SK-N-SH (cell line): ENCODE measurements around the gene RAD52. TPM values are rescaled to one million over a fixed set of nuclear protein-coding genes. Genes with fewer than 3 reads are reported as not detected.
"Not testable (repeated sequence)": the region's sequence is repeated elsewhere in the genome, so short reads cannot be mapped to it uniquely, and the experiment has no call there.

Experiments used
- CTCF ChIA-PET: fragments of 300-600, 350-600 bp; formaldehyde crosslinking; extraction: SDS; loops from one replicate; lab custom pipeline; 2021; lab: Yijun Ruan, JAX
- POLR2A ChIA-PET: fragments of 350-600 bp; sonication (Branson Sonifier 250); formaldehyde crosslinking; extraction: SDS; loops from one replicate; lab custom pipeline; 2020; ENCODE audit warnings: antibody characterized with exemption, inconsistent platforms; lab: Yijun Ruan, JAX
- DNase-seq: peaks from one replicate; pipeline ENCODE4 v3.0.0; 2012
- H2AFZ ChIP-seq: fragments of 200-600 bp; sonication (generic); 2 replicates; pipeline ENCODE4 v1.8.1; 2016; ENCODE audit warnings: antibody characterized with exemption, mild to moderate bottlenecking, low read depth
- H3F3A ChIP-seq: fragments of 200-600 bp; sonication (generic); replicated peaks from 2 replicates; pipeline ENCODE3; 2016; ENCODE audit warnings: antibody characterized with exemption, mild to moderate bottlenecking; ENCODE audit not compliant: insufficient read depth
- H3K27ac ChIP-seq, 2 experiments: fragments of 200-500 bp in 1 of 2; fragments of 200-600 bp in 1 of 2; sonication (Bioruptor generic) in 1 of 2; sonication (generic), shearing (Covaris generic) in 1 of 2; 2 replicates each; pipeline versions ENCODE4 v1.5.1 to v1.6.1; 2014 to 2016; ENCODE audit warnings: low read depth in 2 of 2, inconsistent platforms in 1 of 2, low read length in 1 of 2, mild to moderate bottlenecking in 1 of 2, mixed read lengths in 1 of 2
- H3K27me3 ChIP-seq: fragments of 200-600 bp; sonication (generic), shearing (Covaris generic); 2 replicates; pipeline ENCODE4 v1.6.1; 2016; ENCODE audit warnings: mixed run types; ENCODE audit not compliant: insufficient read depth
- H3K36me3 ChIP-seq, 2 experiments: fragments of 200-500 bp in 1 of 2; fragments of 200-600 bp in 1 of 2; sonication (Bioruptor generic) in 1 of 2; sonication (generic) in 1 of 2; replicated peaks in 1 of 2; 2 replicates each; pipeline versions ENCODE3 to v1.5.1; 2014 to 2016; ENCODE audit warnings: low read length in 1 of 2, mild to moderate bottlenecking in 1 of 2; ENCODE audit not compliant: insufficient read depth in 2 of 2, control insufficient read depth in 1 of 2
- H3K4me1 ChIP-seq, 2 experiments: fragments of 200-500 bp in 1 of 2; fragments of 200-600 bp in 1 of 2; sonication (Bioruptor generic) in 1 of 2; sonication (generic), shearing (Covaris generic) in 1 of 2; 2 replicates each; pipeline versions ENCODE4 v1.5.1 to v1.6.1; 2014 to 2016; ENCODE audit warnings: low read depth in 1 of 2, low read length in 1 of 2, mixed run types in 1 of 2; ENCODE audit not compliant: insufficient read depth in 2 of 2, control insufficient read depth in 1 of 2
- H3K4me2 ChIP-seq: fragments of 200-600 bp; sonication (generic), shearing (Covaris generic); 2 replicates; pipeline ENCODE4 v1.6.1; 2017; ENCODE audit warnings: mixed run types
- H3K4me3 ChIP-seq, 2 experiments: fragments of 200-500 bp in 1 of 2; fragments of 200-600 bp in 1 of 2; sonication (Bioruptor generic) in 1 of 2; sonication (generic), shearing (Covaris generic) in 1 of 2; 2 replicates each; pipeline versions ENCODE4 v1.5.1 to v1.8.1; 2014 to 2016; ENCODE audit warnings: low read depth in 2 of 2, inconsistent platforms in 1 of 2, low read length in 1 of 2, mild to moderate bottlenecking in 1 of 2, mixed read lengths in 1 of 2, moderate library complexity in 1 of 2
- H3K79me2 ChIP-seq: fragments of 200-600 bp; sonication (generic); 2 replicates; pipeline ENCODE4 v1.8.1; 2017; ENCODE audit warnings: mild to moderate bottlenecking; ENCODE audit not compliant: insufficient read depth
- H3K9ac ChIP-seq: fragments of 200-600 bp; sonication (generic); 2 replicates; pipeline ENCODE4 v1.6.1; 2017; ENCODE audit warnings: mixed run types
- H3K9me2 ChIP-seq: fragments of 200-600 bp; sonication (generic); 2 replicates; pipeline ENCODE4 v1.6.1; 2017; ENCODE audit warnings: mixed run types
- H3K9me3 ChIP-seq: fragments of 200-600 bp; sonication (generic); 2 replicates; pipeline ENCODE4 v1.6.1; 2017; ENCODE audit warnings: mixed run types, mild to moderate bottlenecking, moderate library complexity
- H4K20me1 ChIP-seq: fragments of 200-600 bp; sonication (generic); 2 replicates; pipeline ENCODE4 v1.6.1; 2017; ENCODE audit warnings: mild to moderate bottlenecking, mixed run types; ENCODE audit not compliant: insufficient read depth
- ELF1 ChIP-seq: IDR thresholded peaks from 2 replicates; pipeline ENCODE4 v1.4.0; 2012
- EP300 ChIP-seq, 2 experiments: IDR thresholded peaks; 2 replicates each; pipeline versions ENCODE4 v1.4.0 to v1.6.1; 2012; ENCODE audit warnings: borderline replicate concordance in 1 of 2, low read depth in 1 of 2, low read length in 1 of 2
- FOXJ3 ChIP-seq: sonication (generic); formaldehyde crosslinking; IDR thresholded peaks from 2 replicates; pipeline ENCODE4 v1.5.1; 2020; ENCODE audit warnings: mild to moderate bottlenecking, missing genetic modification reagents
- GATA2 ChIP-seq: sonication (generic); formaldehyde crosslinking; IDR thresholded peaks from 2 replicates; pipeline ENCODE4 v1.5.0; 2020; ENCODE audit warnings: mild to moderate bottlenecking, missing genetic modification reagents
- IRF3 ChIP-seq: fragments of 150-350 bp; IDR thresholded peaks from 2 replicates; pipeline ENCODE4 v1.6.1; 2016; ENCODE audit warnings: mild to moderate bottlenecking, low read depth, low read length
- JUND ChIP-seq: IDR thresholded peaks from 2 replicates; pipeline ENCODE4 v1.4.0; 2012
- MEF2A ChIP-seq: IDR thresholded peaks from 2 replicates; pipeline ENCODE4 v1.4.0; 2012; ENCODE audit warnings: low read depth, borderline replicate concordance
- NFIC ChIP-seq: IDR thresholded peaks from 2 replicates; pipeline ENCODE4 v1.4.0; 2012; ENCODE audit warnings: borderline replicate concordance
- PBX3 ChIP-seq: IDR thresholded peaks from 2 replicates; pipeline ENCODE4; 2012
- REST ChIP-seq: IDR thresholded peaks from 2 replicates; pipeline ENCODE4 v1.6.1; 2012; ENCODE audit warnings: mild to moderate bottlenecking, low read depth, low read length, moderate library complexity
- RXRA ChIP-seq: IDR thresholded peaks from 2 replicates; pipeline ENCODE4 v1.4.0; 2012; ENCODE audit warnings: low read depth, mild to moderate bottlenecking, borderline replicate concordance
- TAF1 ChIP-seq: IDR thresholded peaks from 2 replicates; pipeline ENCODE4 v1.6.1; 2012; ENCODE audit warnings: low read depth, mild to moderate bottlenecking, low read length, moderate library complexity, borderline replicate concordance
- TCF12 ChIP-seq: IDR thresholded peaks from 2 replicates; pipeline ENCODE4 v1.4.0; 2012
- USF2 ChIP-seq: fragments of 150-350 bp; IDR thresholded peaks from 2 replicates; pipeline ENCODE4 v1.6.1; 2017; ENCODE audit warnings: antibody characterized with exemption, low read length, low read depth, borderline replicate concordance
- YY1 ChIP-seq: IDR thresholded peaks from 2 replicates; pipeline ENCODE4 v1.4.0; 2012; ENCODE audit warnings: low read depth, mild to moderate bottlenecking
- WGBS: methylation state at CpG from one replicate; pipeline ENCODE4 v1.1.6; 2017; ENCODE audit warnings: low lambda C conversion rate; 5-methylcytosine and 5-hydroxymethylcytosine counted together
- polyA plus RNA-seq, 3 experiments: library from polyadenylated mRNA; depleted of rRNA; stranded (reverse); fragments of >200 nt; gene quantifications; 2 replicates each; pipeline ENCODE4 v1.2.3, GENCODE V29; 2012

Gene RAD52
- polyA plus RNA-seq, 1 of the 3 experiments (the other 2 are of a cell fraction): 11.2 TPM

- H3K27me3 ChIP-seq: no peaks in the 10 kb centered on the region
- DNase-seq: no peak
- no peak overlapping the region for H3K27ac ChIP-seq
- no peak overlapping the region for H3K9ac ChIP-seq
- H3K9me2 ChIP-seq: no peaks in the 10 kb centered on the region
- no peaks in the 10 kb centered on the region for H3K4me1 ChIP-seq
- no peak overlapping the region for H3K4me2 ChIP-seq
- H3K4me3 ChIP-seq: no peak overlapping the region
- peaks cover 6% of the 10 kb centered on the region for H3F3A ChIP-seq
- POLR2A ChIA-PET: no interaction called here
- no peaks in the 10 kb centered on the region for H3K9me3 ChIP-seq
- peaks cover 28% of the 10 kb centered on the region for H3K79me2 ChIP-seq
- TF ChIP-seq JUND (no peak), TAF1 (no peak), NFIC (no peak), MEF2A (no peak), REST (no peak), ELF1 (no peak), GATA2 (CRISPR knock-in tag) (no peak), YY1 (no peak), PBX3 (no peak), IRF3 (no peak), RXRA (no peak), EP300 (IDR thresholded peaks at IDR 0.05; ENCODE audit: borderline replicate concordance in 1 of 2, low read depth in 1 of 2, low read length in 1 of 2) (no peak), TCF12 (no peak), FOXJ3 (no peak), USF2 (no peak)
- TF ChIP-seq, all 33 proteins: peak for 0
- no peak overlapping the region for H2AFZ ChIP-seq
- 94% methylated on average over 6 of the region's 8 CpGs for WGBS
- peaks cover 1 to 18% of the 10 kb centered on the region in 2 experiments for H3K36me3 ChIP-seq
- no peaks in the 10 kb centered on the region for H4K20me1 ChIP-seq
- CTCF ChIA-PET: interaction anchor here (0.9 to 2.4 kb wide), 4 partner anchors 10 to 122 kb away, joined by 3 to 7 read pairs (median 5); partner anchors contain the start of gene RAD52
Observed at GRCh38 chr12:936377-937345, 12.8 kb downstream of the RAD52 start.

- H3F3A ChIP-seq, POLR2A ChIA-PET, H3K9me2 ChIP-seq, H4K20me1 ChIP-seq, H3K4me2 ChIP-seq, H2AFZ ChIP-seq, H3K4me1 ChIP-seq, H3K9ac ChIP-seq, H3K27ac ChIP-seq, DNase-seq, H3K9me3 ChIP-seq, H3K4me3 ChIP-seq, H3K27me3 ChIP-seq: not testable (repeated sequence)
- WGBS: 95% methylated on average over 12 of the region's 12 CpGs
- H3K36me3 ChIP-seq: peaks cover 2 to 21% of the 10 kb centered on the region in 2 experiments
- peaks cover 26% of the 10 kb centered on the region for H3K79me2 ChIP-seq
- CTCF ChIA-PET: interaction anchor here (1.0 kb wide), 1 partner anchor 119 kb away, joined by 3 read pairs; no protein-coding TSS in a partner anchor
Observed at GRCh38 chr12:935891-936290, 13.6 kb downstream of the RAD52 start.
